ENCODE results near the gene EFCC1.

EFCC1 gene

GRCh38 chr3:129078510-129078909, 77.4 kb downstream of the EFCC1 start:
- no peak for TF ChIP-seq ESRRG (CRISPR knock-in tag; IDR thresholded peaks at IDR 0.05)
- no peak for TF ChIP-seq RARB (CRISPR knock-in tag; IDR thresholded peaks at IDR 0.05)
- no peak for TF ChIP-seq GLIS3 (CRISPR knock-in tag; IDR thresholded peaks at IDR 0.05)
- no peak for TF ChIP-seq CSDC2 (CRISPR knock-in tag; IDR thresholded peaks at IDR 0.05)
- no peak for TF ChIP-seq ZC3H10 (CRISPR knock-in tag; IDR thresholded peaks at IDR 0.05)
- TF ChIP-seq PATZ1 (CRISPR knock-in tag; IDR thresholded peaks at IDR 0.05; ENCODE audit: borderline replicate concordance): no peak
- no peak for TF ChIP-seq TCF4 (CRISPR knock-in tag; IDR thresholded peaks at IDR 0.05; ENCODE audit: borderline replicate concordance)
- no peak for TF ChIP-seq TOX (CRISPR knock-in tag; IDR thresholded peaks at IDR 0.05; ENCODE audit: borderline replicate concordance)
- no peak for TF ChIP-seq OSR1 (CRISPR knock-in tag; IDR thresholded peaks at IDR 0.05)
- TF ChIP-seq BACH2 (CRISPR knock-in tag; IDR thresholded peaks at IDR 0.05; ENCODE audit: borderline replicate concordance): no peak
- TF ChIP-seq ZFP30 (CRISPR knock-in tag; IDR thresholded peaks at IDR 0.05): no peak
- TF ChIP-seq PPARA (CRISPR knock-in tag; IDR thresholded peaks at IDR 0.05; ENCODE audit: borderline replicate concordance): no peak
- TF ChIP-seq POU6F1 (CRISPR knock-in tag; IDR thresholded peaks at IDR 0.05; ENCODE audit: borderline replicate concordance, low read depth): no peak
- no peak for TF ChIP-seq ZNF565 (CRISPR knock-in tag; conservative IDR thresholded peaks at IDR 0.05; ENCODE audit: low read depth)
- no peak for TF ChIP-seq TSHZ2 (CRISPR knock-in tag; IDR thresholded peaks at IDR 0.05)
- no peak for TF ChIP-seq ARNTL (CRISPR knock-in tag; IDR thresholded peaks at IDR 0.05; ENCODE audit: borderline replicate concordance, low read depth)
- no peak for ATAC-seq

- TF ChIP-seq PATZ1 (CRISPR knock-in tag; IDR thresholded peaks at IDR 0.05; ENCODE audit: borderline replicate concordance): no peak
- no peak for TF ChIP-seq OSR1 (CRISPR knock-in tag; IDR thresholded peaks at IDR 0.05)
- TF ChIP-seq RARB (CRISPR knock-in tag; IDR thresholded peaks at IDR 0.05): no peak
- TF ChIP-seq CSRNP3 (CRISPR knock-in tag; IDR thresholded peaks at IDR 0.05): no peak
- TF ChIP-seq ISL1 (CRISPR knock-in tag; IDR thresholded peaks at IDR 0.05): no peak
- TF ChIP-seq TCF4 (CRISPR knock-in tag; IDR thresholded peaks at IDR 0.05; ENCODE audit: borderline replicate concordance): no peak
- TF ChIP-seq ZFP3 (CRISPR knock-in tag; IDR thresholded peaks at IDR 0.05): no peak
- TF ChIP-seq ZNF8 (CRISPR knock-in tag; IDR thresholded peaks at IDR 0.05): no peak
- TF ChIP-seq ZC3H10 (CRISPR knock-in tag; IDR thresholded peaks at IDR 0.05): no peak
- TF ChIP-seq CSDC2 (CRISPR knock-in tag; IDR thresholded peaks at IDR 0.05): no peak
- no peak for TF ChIP-seq GLIS3 (CRISPR knock-in tag; IDR thresholded peaks at IDR 0.05)
- TF ChIP-seq BACH2 (CRISPR knock-in tag; IDR thresholded peaks at IDR 0.05; ENCODE audit: borderline replicate concordance): no peak
- TF ChIP-seq SNAI2 (CRISPR knock-in tag; IDR thresholded peaks at IDR 0.05): no peak
- TF ChIP-seq PPARA (CRISPR knock-in tag; IDR thresholded peaks at IDR 0.05; ENCODE audit: borderline replicate concordance): no peak
- TF ChIP-seq ZFP30 (CRISPR knock-in tag; IDR thresholded peaks at IDR 0.05): no peak
- TF ChIP-seq TOX (CRISPR knock-in tag; IDR thresholded peaks at IDR 0.05; ENCODE audit: borderline replicate concordance): no peak
- no peak for TF ChIP-seq ZNF565 (CRISPR knock-in tag; conservative IDR thresholded peaks at IDR 0.05; ENCODE audit: low read depth)
- no peak for TF ChIP-seq ARNTL (CRISPR knock-in tag; IDR thresholded peaks at IDR 0.05; ENCODE audit: borderline replicate concordance, low read depth)
- TF ChIP-seq CREB5 (CRISPR knock-in tag; IDR thresholded peaks at IDR 0.05; ENCODE audit: low read depth): no peak
- no peak for ATAC-seq
Measured at GRCh38 chr3:129081503-129081902, 80.4 kb downstream of the EFCC1 start.

Data from SK-N-SH treated with all-trans-retinoic acid at 6 μM for 48 hours (cell line).